Activated T-helper 1 cell treated with anti-CD3 and anti-CD28 coated beads, Interleukin-12 subunit alpha, Interleukin-12 subunit beta, Interleukin-2, Interleukin-4 antibody, amounts not matched to agents 30 ng/mL and 10 ng/mL and 1 ng/mL, durations not matched to agents 14 hours and 24 hours and 36 hours (primary cell): ENCODE results near the gene ATCAY. TPM values are rescaled to one million over a fixed set of nuclear protein-coding genes. Genes with fewer than 3 reads are reported as not detected.

Experiments
- DNase-seq: peaks from one replicate; pipeline ENCODE4 v3.0.0; 2021; ENCODE audit warnings: low spot score
- H3K27ac Mint-ChIP-seq: one replicate; pipeline ENCODE4 v1.8.0; 2021; ENCODE audit warnings: mild to moderate bottlenecking, mixed read lengths
- H3K27me3 Mint-ChIP-seq: one replicate; pipeline ENCODE4 v1.8.0; 2022; ENCODE audit warnings: mild to moderate bottlenecking, moderate library complexity, mixed read lengths; ENCODE audit not compliant: insufficient read depth
- H3K36me3 Mint-ChIP-seq: one replicate; pipeline ENCODE4 v1.8.0; 2021; ENCODE audit warnings: low read depth, mixed read lengths
- H3K4me1 Mint-ChIP-seq: one replicate; pipeline ENCODE4 v1.8.0; 2021; ENCODE audit warnings: low read depth, mixed read lengths
- H3K4me3 Mint-ChIP-seq: one replicate; pipeline ENCODE4 v1.8.0; 2021; ENCODE audit warnings: mild to moderate bottlenecking, moderate library complexity, mixed read lengths
- H3K9me3 Mint-ChIP-seq: one replicate; pipeline ENCODE4 v1.8.0; 2021; ENCODE audit warnings: mixed read lengths
- intact Hi-C: fragments of 100-400 bp; cut with micrococcal nuclease; formaldehyde crosslinking; loops from one replicate; pipeline ENCODE4 v1.15.1; 2024
- total RNA-seq: library from RNA; stranded (reverse); gene quantifications from 2 replicates; pipeline ENCODE4 v1.2.3, GENCODE V29; 2022

Gene ATCAY
- total RNA-seq, 1 donor from 2014 or later = not detected

DNA sequence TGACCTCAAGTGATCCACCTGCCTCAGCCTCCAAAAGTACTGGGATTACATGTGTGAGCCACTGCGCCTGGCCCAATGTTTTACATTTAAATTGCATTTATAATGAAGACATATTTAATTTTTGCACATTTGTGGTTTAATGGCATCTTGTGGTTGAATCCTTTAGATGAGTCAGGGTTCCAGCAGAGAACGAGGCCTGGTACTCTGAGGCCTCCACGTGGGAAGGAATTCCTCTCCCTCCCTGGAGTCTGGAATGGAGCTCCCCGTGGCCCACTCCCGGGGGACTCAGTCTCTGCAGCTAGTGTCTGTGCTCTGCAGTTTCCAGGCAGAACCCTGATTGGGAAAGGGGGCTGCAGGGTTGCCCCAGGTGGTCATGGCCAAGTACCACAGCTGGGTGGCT lies 35.9 kb upstream of the ATCAY start:
- no peaks in the 10 kb centered on the region for H3K9me3 Mint-ChIP-seq
- no peaks in the 10 kb centered on the region for H3K4me1 Mint-ChIP-seq
- no peak for DNase-seq
- intact Hi-C loops = no loop called here
- H3K36me3 Mint-ChIP-seq = no peaks in the 10 kb centered on the region
- no peaks in the 10 kb centered on the region for H3K27me3 Mint-ChIP-seq
- no peak overlapping the region for H3K4me3 Mint-ChIP-seq
- H3K27ac Mint-ChIP-seq = no peak overlapping the region

GRCh38 chr19:3849092-3849491 lies 31.4 kb upstream of the ATCAY start:
- no peaks in the 10 kb centered on the region for H3K27me3 Mint-ChIP-seq
- no peaks in the 10 kb centered on the region for H3K4me1 Mint-ChIP-seq
- H3K36me3 Mint-ChIP-seq = peaks cover 2% of the 10 kb centered on the region
- H3K4me3 Mint-ChIP-seq = no peak overlapping the region
- no peak for DNase-seq
- no peak overlapping the region for H3K27ac Mint-ChIP-seq
- peaks cover 24% of the 10 kb centered on the region for H3K9me3 Mint-ChIP-seq
- intact Hi-C loops = no loop called here

- Mint-ChIP-seq H3K36me3 (peaks cover 2% of the 10 kb centered on the region), H3K27me3 (no peaks in the 10 kb centered on the region), H3K9me3 (peaks cover 24% of the 10 kb centered on the region), H3K27ac (no peak overlapping the region), H3K4me1 (no peaks in the 10 kb centered on the region), H3K4me3 (no peak overlapping the region)
- DNase-seq = no peak
- intact Hi-C loops = no loop called here
These were observed 30.7 kb upstream of the ATCAY start for GRCh38 chr19:3849787-3850186.

DNA sequence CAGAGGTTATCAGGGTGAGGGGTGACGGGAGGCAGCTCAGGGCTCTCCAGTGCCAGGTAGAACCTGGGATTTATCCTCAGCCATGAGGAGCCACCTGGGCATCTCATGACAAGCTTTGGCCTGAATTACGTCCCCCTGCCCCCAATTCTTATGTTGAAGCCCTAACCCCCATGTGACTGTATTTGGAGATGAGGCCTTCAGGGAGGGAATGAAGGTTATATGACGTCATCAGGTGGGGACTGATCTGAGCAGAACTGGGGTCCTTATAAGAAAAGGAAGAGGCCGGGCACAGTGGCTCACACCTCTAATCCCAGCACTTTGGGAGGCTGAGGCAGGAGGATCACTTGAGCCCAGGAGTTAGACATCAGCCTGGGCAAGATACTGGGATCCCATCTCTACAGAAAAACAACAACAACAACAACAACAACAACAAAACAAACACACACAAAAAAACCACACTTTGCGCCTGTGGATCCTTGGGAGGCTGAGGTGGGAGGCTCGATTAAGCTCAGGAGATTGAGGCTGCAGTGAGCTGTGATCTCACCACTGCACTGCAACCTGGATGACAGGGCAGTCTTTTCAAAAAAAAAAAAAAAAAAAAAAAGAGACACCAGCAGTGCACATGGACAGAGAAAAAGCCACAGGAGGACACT lies 30.0 kb upstream of the ATCAY start:
- H3K36me3 Mint-ChIP-seq = peaks cover 2% of the 10 kb centered on the region

DNA sequence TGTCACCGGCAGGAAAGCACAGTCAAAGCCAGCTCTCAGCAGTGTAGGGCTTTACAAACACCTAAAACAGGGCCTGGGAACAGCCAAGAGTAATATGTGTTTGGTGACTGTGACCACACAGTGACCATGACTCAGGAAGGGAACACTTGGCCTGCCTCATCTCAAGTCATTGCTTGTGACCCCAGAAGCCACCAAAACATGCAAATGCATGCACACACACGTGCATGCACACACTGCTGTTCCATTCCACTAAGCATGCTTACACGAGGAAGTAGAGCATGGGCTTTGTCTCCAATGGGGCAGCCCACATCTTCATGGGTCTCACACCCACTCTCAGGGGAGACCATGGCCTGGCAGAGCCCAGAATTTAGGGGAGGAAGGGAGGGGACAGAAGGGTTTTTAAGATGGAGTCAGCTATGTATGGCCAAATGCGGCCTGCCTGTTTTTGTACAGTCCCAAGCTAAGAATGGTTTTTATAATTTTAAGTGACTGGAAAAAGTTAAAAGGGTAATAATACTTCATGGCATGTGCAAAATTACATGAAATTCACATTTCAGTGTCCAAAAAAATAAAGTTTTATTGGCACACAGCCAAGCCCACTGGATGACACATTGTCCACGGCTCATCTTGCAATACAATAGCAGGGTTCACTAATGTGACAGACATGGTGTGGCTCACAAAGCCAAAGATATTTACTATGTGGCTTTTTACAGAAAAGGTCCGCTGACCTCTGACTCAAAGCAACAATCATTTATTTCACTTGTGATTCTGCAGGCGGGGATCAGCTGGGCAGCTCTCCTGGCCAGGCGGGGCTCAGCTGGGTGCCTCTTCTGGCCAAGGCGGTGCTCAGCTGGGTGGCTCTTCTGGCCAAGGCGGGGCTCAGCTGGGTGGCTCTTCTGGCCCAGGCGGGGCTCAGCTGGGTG lies 29.0 kb upstream of the ATCAY start:
- intact Hi-C loops = no loop called here
- Mint-ChIP-seq H3K27me3 (no peaks in the 10 kb centered on the region), H3K4me1 (no peaks in the 10 kb centered on the region), H3K36me3 (peaks cover 2% of the 10 kb centered on the region), H3K9me3 (peaks cover 24% of the 10 kb centered on the region), H3K4me3 (no peak overlapping the region), H3K27ac (no peak overlapping the region)
- no peak for DNase-seq

More for the DNA sequence above, 30.0 kb upstream of the ATCAY start:
- intact Hi-C loops = no loop called here
- Mint-ChIP-seq H3K4me3 (no peak overlapping the region), H3K27ac (no peak overlapping the region), H3K9me3 (peaks cover 24% of the 10 kb centered on the region), H3K4me1 (no peaks in the 10 kb centered on the region), H3K27me3 (no peaks in the 10 kb centered on the region)
- DNase-seq = no peak

GRCh38 chr19:3852177-3852511 lies 28.3 kb upstream of the ATCAY start:
- Mint-ChIP-seq H3K27ac (no peak overlapping the region), H3K4me1 (no peaks in the 10 kb centered on the region), H3K27me3 (no peaks in the 10 kb centered on the region), H3K36me3 (peaks cover 2% of the 10 kb centered on the region), H3K4me3 (no peak overlapping the region), H3K9me3 (peaks cover 24% of the 10 kb centered on the region)
- no peak for DNase-seq
- intact Hi-C loops = no loop called here

- no peak overlapping the region for H3K27ac Mint-ChIP-seq
- peaks cover 24% of the 10 kb centered on the region for H3K9me3 Mint-ChIP-seq
- H3K4me1 Mint-ChIP-seq = no peaks in the 10 kb centered on the region
- intact Hi-C loops = no loop called here
- H3K4me3 Mint-ChIP-seq = no peak overlapping the region
- peaks cover 2% of the 10 kb centered on the region for H3K36me3 Mint-ChIP-seq
- DNase-seq = no peak
- no peaks in the 10 kb centered on the region for H3K27me3 Mint-ChIP-seq
These were observed 27.8 kb upstream of the ATCAY start for GRCh38 chr19:3852614-3853254.

DNA sequence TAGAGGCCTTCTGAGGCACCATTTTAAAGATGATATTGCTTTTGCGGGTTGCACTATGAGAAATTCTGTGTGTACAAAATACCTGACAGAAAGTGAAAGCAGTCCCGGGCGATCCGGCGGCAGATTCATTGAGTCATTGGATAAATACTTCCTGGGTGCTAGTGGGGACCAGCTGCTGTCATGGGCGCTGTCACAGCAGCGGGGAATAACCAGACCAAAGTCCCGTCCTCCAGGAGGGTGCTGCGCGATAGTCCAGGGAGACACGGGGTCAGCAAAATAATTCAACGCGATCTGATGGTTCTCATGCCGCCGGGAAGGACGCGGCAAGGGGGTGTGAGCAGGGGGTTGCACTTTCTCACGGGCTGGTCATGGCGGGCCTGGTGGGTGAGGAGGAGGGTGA lies 25.2 kb upstream of the ATCAY start:
- no peak overlapping the region for H3K27ac Mint-ChIP-seq
- no peaks in the 10 kb centered on the region for H3K27me3 Mint-ChIP-seq
- H3K36me3 Mint-ChIP-seq = peaks cover 2% of the 10 kb centered on the region
- H3K4me3 Mint-ChIP-seq = no peak overlapping the region
- H3K9me3 Mint-ChIP-seq = peaks cover 20% of the 10 kb centered on the region
- DNase-seq = no peak
- intact Hi-C loops = no loop called here
- no peaks in the 10 kb centered on the region for H3K4me1 Mint-ChIP-seq

DNA sequence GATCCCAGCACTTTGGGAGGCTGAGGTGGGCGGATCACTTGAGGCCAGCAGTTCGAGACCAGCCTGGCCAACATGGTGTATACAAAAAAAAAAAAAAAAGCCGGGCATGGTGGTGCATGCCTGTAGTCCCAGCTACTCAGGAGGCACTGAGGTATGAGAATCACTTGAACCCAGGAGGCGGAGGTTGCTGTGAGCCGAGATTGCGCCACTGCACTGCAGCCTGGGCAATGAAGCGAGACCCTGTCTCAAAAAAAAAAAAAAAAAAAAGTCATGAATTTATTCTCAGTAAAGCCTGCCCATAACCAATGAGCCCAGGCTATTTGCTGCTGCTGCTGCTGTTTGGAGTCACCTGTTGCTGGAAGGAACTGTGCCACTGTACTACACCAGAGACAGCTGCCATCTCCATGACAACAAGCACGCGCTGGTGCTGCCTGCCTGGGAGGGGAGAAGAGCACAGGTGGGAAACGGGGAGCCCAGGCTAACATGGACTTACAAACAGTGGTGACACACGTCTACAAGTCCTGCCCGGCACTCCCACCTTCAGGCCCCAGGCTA lies 23.0 kb upstream of the ATCAY start:
- no peak overlapping the region for H3K27ac Mint-ChIP-seq
- no peaks in the 10 kb centered on the region for H3K36me3 Mint-ChIP-seq
- H3K9me3 Mint-ChIP-seq = no peaks in the 10 kb centered on the region
- H3K4me3 Mint-ChIP-seq = no peak overlapping the region
- no peak for DNase-seq
- no peaks in the 10 kb centered on the region for H3K27me3 Mint-ChIP-seq
- intact Hi-C loops = no loop called here
- no peaks in the 10 kb centered on the region for H3K4me1 Mint-ChIP-seq

DNA sequence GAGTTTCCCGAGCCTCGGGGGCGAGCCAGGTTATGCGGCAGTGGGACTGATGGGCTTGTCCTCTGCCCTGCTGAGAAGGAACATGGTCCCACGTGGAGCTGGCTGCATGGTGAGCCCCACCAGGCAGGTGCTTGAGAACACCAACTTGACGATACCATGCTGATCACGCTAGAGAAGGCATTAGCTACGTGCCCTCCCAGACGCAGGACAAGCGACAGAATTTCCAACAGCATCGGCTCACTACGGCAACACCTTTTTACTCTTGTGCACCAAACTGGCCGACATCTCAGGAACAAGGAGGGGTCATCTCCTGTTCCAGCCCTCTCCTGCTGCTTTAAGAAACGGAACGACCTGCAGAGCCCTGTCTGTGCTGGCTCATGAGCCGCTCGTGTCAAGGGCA lies 20.0 kb upstream of the ATCAY start:
- Mint-ChIP-seq H3K27me3 (no peaks in the 10 kb centered on the region), H3K9me3 (no peaks in the 10 kb centered on the region), H3K27ac (no peak overlapping the region), H3K4me1 (no peaks in the 10 kb centered on the region), H3K36me3 (no peaks in the 10 kb centered on the region), H3K4me3 (no peak overlapping the region)
- no peak for DNase-seq
- intact Hi-C loops = no loop called here

DNA sequence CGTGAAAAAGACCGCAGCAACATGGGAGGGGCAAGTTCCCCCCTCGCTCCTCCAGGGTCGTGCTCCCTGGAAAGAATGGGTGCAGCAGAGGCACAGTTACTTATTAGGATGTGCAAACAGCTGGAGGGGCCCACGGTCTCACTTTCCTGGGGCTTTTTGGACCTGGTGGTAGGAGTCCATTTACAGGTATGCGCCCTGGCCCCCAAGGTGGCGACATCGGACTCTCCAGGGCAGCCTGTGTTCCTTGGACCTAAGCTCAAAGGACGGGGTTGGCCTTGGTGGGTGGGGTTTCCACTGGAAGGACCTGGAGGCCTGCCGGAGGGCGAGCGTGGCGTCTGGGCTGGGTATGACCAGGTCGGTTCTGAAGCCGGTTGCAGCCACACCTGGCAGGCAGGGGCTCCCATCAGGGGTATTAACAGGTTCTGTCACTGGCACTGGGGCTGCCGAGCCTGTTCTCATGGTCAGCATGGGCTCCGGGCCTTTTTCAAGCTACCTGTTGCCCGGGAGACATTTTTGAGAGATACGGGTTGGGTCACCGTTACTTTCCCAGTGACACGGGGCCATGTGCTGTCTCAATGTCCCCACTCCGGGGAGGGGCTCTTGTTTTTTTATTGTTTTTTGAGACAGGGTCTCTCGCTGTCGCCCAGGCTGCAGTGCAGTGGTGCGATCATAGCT lies 17.5 kb upstream of the ATCAY start:
- no peaks in the 10 kb centered on the region for H3K9me3 Mint-ChIP-seq
- H3K4me1 Mint-ChIP-seq = no peaks in the 10 kb centered on the region
- H3K36me3 Mint-ChIP-seq = no peaks in the 10 kb centered on the region
- H3K27ac Mint-ChIP-seq = no peak overlapping the region
- H3K4me3 Mint-ChIP-seq = no peak overlapping the region
- peaks cover 16% of the 10 kb centered on the region for H3K27me3 Mint-ChIP-seq
- DNase-seq = no peak
- intact Hi-C loops = no loop called here

GRCh38 chr19:3863648-3864047 lies 16.8 kb upstream of the ATCAY start:
- intact Hi-C loops = no loop called here
- H3K27ac Mint-ChIP-seq = no peak overlapping the region
- no peaks in the 10 kb centered on the region for H3K4me1 Mint-ChIP-seq

More at GRCh38 chr19:3863648-3864047, 16.8 kb upstream of the ATCAY start:
- Mint-ChIP-seq H3K27me3 (peaks cover 20% of the 10 kb centered on the region), H3K4me3 (no peak overlapping the region), H3K36me3 (no peaks in the 10 kb centered on the region), H3K9me3 (no peaks in the 10 kb centered on the region)
- DNase-seq = no peak
